H9 (cell line): ENCODE measurements around the gene GLI2. TPM values are rescaled to one million over a fixed set of nuclear protein-coding genes. Genes with fewer than 3 reads are reported as not detected.

ENCODE experiments used
- DNase-seq: peaks from one replicate; pipeline ENCODE4 v3.0.0-alpha.2; 2017
- H2AFZ ChIP-seq: one replicate; pipeline ENCODE4 v1.6.1; 2013; ENCODE audit warnings: mild to moderate bottlenecking, low read length, control low read depth, moderate library complexity
- H2AK5ac ChIP-seq: 2 replicates; pipeline ENCODE4 v1.6.1; 2013; ENCODE audit warnings: low read length, control low read depth, mixed read lengths; ENCODE audit not compliant: insufficient read length
- H2BK120ac ChIP-seq: one replicate; pipeline ENCODE4 v1.6.1; 2013; ENCODE audit warnings: low read depth, mild to moderate bottlenecking, low read length, control low read depth, inconsistent platforms; ENCODE audit not compliant: poor library complexity, severe bottlenecking
- H2BK12ac ChIP-seq: 2 replicates; pipeline ENCODE4 v1.6.1; 2013; ENCODE audit warnings: low read length, control low read depth, mixed read lengths, low read depth; ENCODE audit not compliant: insufficient read length
- H2BK15ac ChIP-seq: 2 replicates; pipeline ENCODE4 v1.6.1; 2013; ENCODE audit warnings: low read depth, low read length, control low read depth
- H2BK20ac ChIP-seq: one replicate; pipeline ENCODE4 v1.6.1; 2013; ENCODE audit warnings: low read depth, mild to moderate bottlenecking, low read length, control low read depth, inconsistent platforms; ENCODE audit not compliant: poor library complexity, severe bottlenecking
- H2BK5ac ChIP-seq: 2 replicates; pipeline ENCODE4 v1.6.1; 2013; ENCODE audit warnings: low read length, control low read depth, mixed read lengths; ENCODE audit not compliant: insufficient read length
- H3K14ac ChIP-seq: 2 replicates; pipeline ENCODE4 v1.6.1; 2013; ENCODE audit warnings: low read length, control low read depth; ENCODE audit not compliant: insufficient read depth
- H3K18ac ChIP-seq: 2 replicates; pipeline ENCODE4 v1.6.1; 2013; ENCODE audit warnings: low read depth, mild to moderate bottlenecking, mixed read lengths, low read length, control low read depth; ENCODE audit not compliant: insufficient read length
- H3K23ac ChIP-seq: 2 replicates; pipeline ENCODE4 v1.6.1; 2013; ENCODE audit warnings: low read length, control low read depth, mixed read lengths, low read depth; ENCODE audit not compliant: insufficient read length
- H3K23me2 ChIP-seq: 2 replicates; pipeline ENCODE4 v1.6.1; 2013; ENCODE audit warnings: low read depth, mild to moderate bottlenecking, mixed read lengths, low read length, control low read depth; ENCODE audit not compliant: insufficient read length, poor library complexity, severe bottlenecking
- H3K27ac ChIP-seq: 2 replicates; pipeline ENCODE4 v1.5.1; 2013; ENCODE audit warnings: low read length, control low read depth, mixed read lengths, low read depth; ENCODE audit not compliant: insufficient read length
- H3K27me3 ChIP-seq: 2 replicates; pipeline ENCODE4 v1.6.1; 2013; ENCODE audit warnings: low read length, control low read depth, inconsistent platforms; ENCODE audit not compliant: insufficient read depth
- H3K4ac ChIP-seq: 2 replicates; pipeline ENCODE4 v1.6.1; 2013; ENCODE audit warnings: low read depth, mild to moderate bottlenecking, control low read depth, inconsistent platforms, low read length, moderate library complexity
- H3K4me1 ChIP-seq: 2 replicates; pipeline ENCODE4 v1.6.1; 2013; ENCODE audit warnings: low read length, control low read depth, inconsistent platforms; ENCODE audit not compliant: insufficient read depth
- H3K4me2 ChIP-seq: 2 replicates; pipeline ENCODE4 v1.6.1; 2013; ENCODE audit warnings: low read length, control low read depth, mixed read lengths; ENCODE audit not compliant: insufficient read length, insufficient read depth
- H3K56ac ChIP-seq: 2 replicates; pipeline ENCODE4 v1.6.1; 2013; ENCODE audit warnings: low read depth, mild to moderate bottlenecking, mixed read lengths, low read length, control low read depth; ENCODE audit not compliant: insufficient read length
- H3K79me1 ChIP-seq: 2 replicates; pipeline ENCODE4 v1.6.1; 2013; ENCODE audit warnings: low read depth, mild to moderate bottlenecking, moderate library complexity, low read length, control low read depth, inconsistent platforms; ENCODE audit not compliant: insufficient read depth, poor library complexity, severe bottlenecking
- H3K79me2 ChIP-seq: 2 replicates; pipeline ENCODE4 v1.6.1; 2013; ENCODE audit warnings: low read length, control low read depth, inconsistent platforms; ENCODE audit not compliant: insufficient read depth
- H3K9ac ChIP-seq: 2 replicates; pipeline ENCODE4 v1.6.1; 2013; ENCODE audit warnings: low read length, control low read depth, mixed read lengths; ENCODE audit not compliant: insufficient read length; ENCODE audit errors: extremely low read depth
- H3K9me3 ChIP-seq: one replicate; pipeline ENCODE4 v1.6.1; 2013; ENCODE audit warnings: low read depth, low read length, inconsistent platforms; ENCODE audit not compliant: control insufficient read depth
- H3T11ph ChIP-seq: one replicate; pipeline ENCODE4 v1.6.1; 2013; ENCODE audit warnings: mild to moderate bottlenecking, low read length, control low read depth, inconsistent platforms
- H4K20me1 ChIP-seq: one replicate; pipeline ENCODE4 v1.6.1; 2013; ENCODE audit not compliant: control insufficient read depth, insufficient read length, insufficient read depth
- H4K5ac ChIP-seq: 2 replicates; pipeline ENCODE4 v1.6.1; 2013; ENCODE audit warnings: low read depth, mild to moderate bottlenecking, mixed read lengths, low read length, control low read depth; ENCODE audit not compliant: insufficient read length
- H4K8ac ChIP-seq: replicated peaks from 2 replicates; pipeline ENCODE4 v1.6.1; 2013; ENCODE audit warnings: low read length, control low read depth, mixed read lengths, low read depth; ENCODE audit not compliant: insufficient read length
- H4K91ac ChIP-seq: 2 replicates; pipeline ENCODE4 v1.6.1; 2013; ENCODE audit warnings: low read depth, mild to moderate bottlenecking, moderate library complexity, mixed read lengths, low read length, control low read depth; ENCODE audit not compliant: insufficient read length
- H3K27ac Mint-ChIP-seq, 3 experiments: 2 replicates in 2 of 3; 3 replicates in 1 of 3; pipeline ENCODE4 v1.8.0; 2020 to 2021; ENCODE audit warnings: mixed read lengths in 3 of 3, mild to moderate bottlenecking in 1 of 3, moderate library complexity in 1 of 3
- H3K27me3 Mint-ChIP-seq: 2 replicates; pipeline ENCODE4 v1.8.0; 2021; ENCODE audit warnings: low read depth, mild to moderate bottlenecking, moderate library complexity, mixed read lengths
- H3K36me3 Mint-ChIP-seq, 3 experiments: 2 replicates in 2 of 3; 3 replicates in 1 of 3; pipeline ENCODE4 v1.8.0; 2020 to 2021; ENCODE audit warnings: low read depth in 3 of 3, mixed read lengths in 3 of 3; ENCODE audit not compliant: insufficient read depth in 1 of 3
- H3K4me1 Mint-ChIP-seq, 2 experiments: 2 replicates each; pipeline ENCODE4 v1.8.0; 2020; ENCODE audit warnings: mixed read lengths in 2 of 2
- H3K4me3 Mint-ChIP-seq, 2 experiments: 2 replicates in 1 of 2; 3 replicates in 1 of 2; pipeline ENCODE4 v1.8.0; 2020 to 2021; ENCODE audit warnings: mild to moderate bottlenecking in 2 of 2, mixed read lengths in 2 of 2, moderate library complexity in 1 of 2
- H3K9me3 Mint-ChIP-seq, 2 experiments: 2 replicates in 1 of 2; 3 replicates in 1 of 2; pipeline ENCODE4 v1.8.0; 2020; ENCODE audit warnings: mild to moderate bottlenecking in 2 of 2, mixed read lengths in 2 of 2, moderate library complexity in 1 of 2
- WGBS: extraction: QIAGEN DNeasy Blood & Tissue Kit; methylation state at CpG from one replicate; pipeline ENCODE4 v1.1.7; 2013; ENCODE audit warnings: missing lambda C conversion rate, low lambda C conversion rate, mixed read lengths; ENCODE audit not compliant: insufficient read length; ENCODE audit errors: extremely low coverage; 5-methylcytosine and 5-hydroxymethylcytosine counted together
- total RNA-seq: library from RNA; stranded (reverse); gene quantifications from 2 replicates; pipeline ENCODE4 v1.2.1, GENCODE V29; 2021
- TF ChIP-seq, protein P1 (sequence below): fragments of 200-600 bp; sonication (generic); conservative IDR thresholded peaks from 3 replicates; pipeline ENCODE4 v1.8.0; 2021; ENCODE audit warnings: antibody characterized with exemption, mild to moderate bottlenecking

Gene GLI2
- total RNA-seq, 1 experiment from 2014 or later, result 56.7 TPM

DNA sequence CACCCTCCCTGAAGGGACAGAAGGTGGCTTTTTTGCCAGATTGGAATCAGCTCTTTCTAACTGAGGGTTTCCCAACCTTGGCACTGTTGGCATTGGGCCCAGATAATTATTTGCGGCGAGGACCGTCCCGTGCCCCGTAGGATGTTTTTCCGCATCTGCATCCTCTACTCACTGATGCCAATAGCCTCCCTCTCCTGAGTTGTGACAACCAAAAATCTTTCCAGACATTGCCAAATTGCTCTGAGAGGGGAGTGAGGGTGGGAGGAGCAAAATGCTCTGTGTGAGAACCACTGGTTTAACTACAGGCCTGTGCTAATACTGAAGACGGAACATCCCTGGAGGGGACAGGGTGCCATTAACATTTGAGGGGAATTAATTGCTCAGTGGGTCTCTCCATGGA, 33.6 kb upstream of the GLI2 start:
- Histone ChIP-seq H3K56ac (no peak overlapping the region), H3K9me3 (no peaks in the 10 kb centered on the region), H3K14ac (no peak overlapping the region), H3K79me2 (no peaks in the 10 kb centered on the region), H3K23me2 (no peaks in the 10 kb centered on the region), H3K18ac (no peak overlapping the region), H4K5ac (no peak overlapping the region), H2BK15ac (no peak overlapping the region), H2BK12ac (no peak overlapping the region), H2BK120ac (no peak overlapping the region), H2AK5ac (no peak overlapping the region), H3K4me2 (no peak overlapping the region), H3K27me3 (no peaks in the 10 kb centered on the region; the same call in 1 of the 2 replicates), H3K23ac (no peak overlapping the region), H4K20me1 (no peaks in the 10 kb centered on the region), H2BK5ac (no peak overlapping the region), H3K79me1 (no peaks in the 10 kb centered on the region), H4K91ac (no peak overlapping the region), H4K8ac (no peak overlapping the region), H3K4ac (no peak overlapping the region), H2BK20ac (no peak overlapping the region), H3K9ac (no peak overlapping the region), H3K4me1 (peaks cover 2% of the 10 kb centered on the region; the same call in 1 of the 2 replicates), H3T11ph (no peak overlapping the region), H3K27ac (no peak overlapping the region), H2AFZ (no peak overlapping the region)
- no CpG with 5 or more reads among the region's 7 CpGs for WGBS
- Mint-ChIP-seq H3K27ac (no peak overlapping the region), H3K27me3 (peaks cover 60% of the 10 kb centered on the region), H3K4me3 (no peak overlapping the region), H3K36me3 (no peaks in the 10 kb centered on the region; a peak in 2 of 7 replicates), H3K9me3 (no peaks in the 10 kb centered on the region; a peak in 1 of 5 replicates), H3K4me1 (peaks cover 70 to 78% of the 10 kb centered on the region in 2 experiments)
- no peak for DNase-seq
- TF ChIP-seq, protein P1, sequence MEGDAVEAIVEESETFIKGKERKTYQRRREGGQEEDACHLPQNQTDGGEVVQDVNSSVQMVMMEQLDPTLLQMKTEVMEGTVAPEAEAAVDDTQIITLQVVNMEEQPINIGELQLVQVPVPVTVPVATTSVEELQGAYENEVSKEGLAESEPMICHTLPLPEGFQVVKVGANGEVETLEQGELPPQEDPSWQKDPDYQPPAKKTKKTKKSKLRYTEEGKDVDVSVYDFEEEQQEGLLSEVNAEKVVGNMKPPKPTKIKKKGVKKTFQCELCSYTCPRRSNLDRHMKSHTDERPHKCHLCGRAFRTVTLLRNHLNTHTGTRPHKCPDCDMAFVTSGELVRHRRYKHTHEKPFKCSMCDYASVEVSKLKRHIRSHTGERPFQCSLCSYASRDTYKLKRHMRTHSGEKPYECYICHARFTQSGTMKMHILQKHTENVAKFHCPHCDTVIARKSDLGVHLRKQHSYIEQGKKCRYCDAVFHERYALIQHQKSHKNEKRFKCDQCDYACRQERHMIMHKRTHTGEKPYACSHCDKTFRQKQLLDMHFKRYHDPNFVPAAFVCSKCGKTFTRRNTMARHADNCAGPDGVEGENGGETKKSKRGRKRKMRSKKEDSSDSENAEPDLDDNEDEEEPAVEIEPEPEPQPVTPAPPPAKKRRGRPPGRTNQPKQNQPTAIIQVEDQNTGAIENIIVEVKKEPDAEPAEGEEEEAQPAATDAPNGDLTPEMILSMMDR, result no peak
